Endometrial microvascular endothelial cells (primary cell): ENCODE measurements around the gene LDLRAD3. TPM values are rescaled to one million over a fixed set of nuclear protein-coding genes. Genes with fewer than 3 reads are reported as not detected.
"Not testable (repeated sequence)": the region's sequence is repeated elsewhere in the genome, so short reads cannot be mapped to it uniquely, and the experiment has no call there.

Source experiments
- in situ Hi-C: cut with HindIII; loops from 2 replicates; pipeline ENCODE4 v1.10.0; 2017; ENCODE audit warnings: low sequenced_read_pairs, low pct_unique_long_range_greater_than_20kb; ENCODE audit errors: inconsistent ontology term
- total RNA-seq: library from RNA; depleted of rRNA; stranded (reverse); fragments of >200 nt; gene quantifications from one replicate; pipeline ENCODE4 v1.2.3, GENCODE V29; 2015; ENCODE audit errors: inconsistent ontology term

LDLRAD3 gene
- total RNA-seq, 1 donor from 2014 or later: 17.2 TPM

GRCh38 chr11:36010010-36010740 lies 66.3 kb downstream of the LDLRAD3 start:
- in situ Hi-C loops: no loop called here

GRCh38 chr11:36011574-36011973 lies 67.7 kb downstream of the LDLRAD3 start:
- in situ Hi-C loops: no loop called here

- in situ Hi-C loops: no loop called here
These were observed 68.6 kb downstream of the LDLRAD3 start for GRCh38 chr11:36012455-36012854.

- in situ Hi-C loops: no loop called here
These were observed 69.1 kb downstream of the LDLRAD3 start for GRCh38 chr11:36012979-36013378.

GRCh38 chr11:36013446-36013845 lies 69.6 kb downstream of the LDLRAD3 start:
- in situ Hi-C loops: not testable (repeated sequence)

GRCh38 chr11:36013950-36014897 lies 70.4 kb downstream of the LDLRAD3 start:
- in situ Hi-C loops: no loop called here

- in situ Hi-C loops: no loop called here
These were observed 71.2 kb downstream of the LDLRAD3 start for GRCh38 chr11:36014898-36015665.

GRCh38 chr11:36015799-36016198 lies 71.9 kb downstream of the LDLRAD3 start:
- in situ Hi-C loops: no loop called here

- in situ Hi-C loops: no loop called here
These were observed 72.4 kb downstream of the LDLRAD3 start for GRCh38 chr11:36016263-36016662.

- in situ Hi-C loops: no loop called here
These were observed 72.8 kb downstream of the LDLRAD3 start for GRCh38 chr11:36016709-36017108.

GRCh38 chr11:36019005-36019596 lies 75.2 kb downstream of the LDLRAD3 start:
- in situ Hi-C loops: no loop called here

- in situ Hi-C loops: no loop called here
These were observed 75.9 kb downstream of the LDLRAD3 start for GRCh38 chr11:36019722-36020121.

GRCh38 chr11:36022882-36023281 lies 79.0 kb downstream of the LDLRAD3 start:
- in situ Hi-C loops: no loop called here

GRCh38 chr11:36023922-36024321 lies 80.1 kb downstream of the LDLRAD3 start:
- in situ Hi-C loops: no loop called here

- in situ Hi-C loops: no loop called here
These were observed 80.9 kb downstream of the LDLRAD3 start for GRCh38 chr11:36024716-36025115.

- in situ Hi-C loops: no loop called here
These were observed 82.6 kb downstream of the LDLRAD3 start for GRCh38 chr11:36026315-36026968.

- in situ Hi-C loops: no loop called here
These were observed 83.9 kb downstream of the LDLRAD3 start for GRCh38 chr11:36027731-36028130.

GRCh38 chr11:36029616-36030015 lies 85.8 kb downstream of the LDLRAD3 start:
- in situ Hi-C loops: no loop called here
